SHP77 (cell line): ENCODE results near the gene IGLL1.
"Not testable (repeated sequence)": the region's sequence is repeated elsewhere in the genome, so short reads cannot be mapped to it uniquely, and the experiment has no call there.

Experiments
- DNase-seq, 2 experiments: peaks; one replicate each; lab custom pipeline; 2025; lab: John Stamatoyannopoulos, UW

Gene IGLL1

GRCh38 chr22:23562186-23562585 lies 17.9 kb downstream of the IGLL1 start:
- no peak for DNase-seq

- DNase-seq, result not testable (repeated sequence)
Observed at GRCh38 chr22:23561025-23561510, 19.0 kb downstream of the IGLL1 start.

DNA sequence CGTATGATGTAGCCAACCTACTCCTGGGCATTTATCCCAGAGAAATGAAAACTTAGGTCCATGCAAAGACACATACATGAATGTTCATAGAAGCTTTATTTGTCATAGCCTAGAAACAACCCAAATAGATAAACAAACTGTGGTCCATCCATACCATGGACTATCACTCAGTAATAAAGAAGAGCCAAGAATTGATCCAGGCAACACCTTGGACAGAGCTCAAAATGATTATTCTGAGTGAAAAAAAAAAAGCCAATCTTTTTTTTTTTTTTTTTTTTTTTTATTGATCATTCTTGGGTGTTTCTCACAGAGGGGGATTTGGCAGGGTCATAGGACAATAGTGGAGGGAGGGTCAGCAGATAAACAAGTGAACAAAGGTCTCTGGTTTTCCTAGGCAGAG lies 19.9 kb downstream of the IGLL1 start:
- DNase-seq, result not testable (repeated sequence)

DNA sequence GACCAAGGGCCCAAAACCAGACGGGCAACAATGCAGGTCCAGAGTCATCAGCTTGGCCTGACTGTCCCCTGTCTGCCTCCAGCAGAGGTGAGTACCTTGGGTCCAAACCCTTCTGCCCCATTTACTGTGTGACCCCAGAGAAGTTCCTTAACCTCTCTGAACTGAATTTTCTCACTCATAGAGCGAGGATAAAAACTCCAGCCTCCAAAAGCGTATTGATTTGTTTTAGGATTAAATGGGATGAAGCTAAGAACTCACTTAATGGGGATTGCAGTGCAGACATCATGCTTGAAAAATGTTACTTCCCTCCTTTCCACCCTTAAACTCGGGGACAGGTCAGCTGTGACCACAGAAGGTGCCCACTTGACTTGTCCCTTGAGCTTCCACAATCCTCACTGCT lies 22.6 kb downstream of the IGLL1 start:
- DNase-seq, result no peak

GRCh38 chr22:23557036-23557435 lies 23.1 kb downstream of the IGLL1 start:
- DNase-seq, result no peak

GRCh38 chr22:23556026-23556620 lies 24.0 kb downstream of the IGLL1 start:
- DNase-seq, result no peak

GRCh38 chr22:23555118-23555517 lies 25.0 kb downstream of the IGLL1 start:
- DNase-seq, result no peak

DNA sequence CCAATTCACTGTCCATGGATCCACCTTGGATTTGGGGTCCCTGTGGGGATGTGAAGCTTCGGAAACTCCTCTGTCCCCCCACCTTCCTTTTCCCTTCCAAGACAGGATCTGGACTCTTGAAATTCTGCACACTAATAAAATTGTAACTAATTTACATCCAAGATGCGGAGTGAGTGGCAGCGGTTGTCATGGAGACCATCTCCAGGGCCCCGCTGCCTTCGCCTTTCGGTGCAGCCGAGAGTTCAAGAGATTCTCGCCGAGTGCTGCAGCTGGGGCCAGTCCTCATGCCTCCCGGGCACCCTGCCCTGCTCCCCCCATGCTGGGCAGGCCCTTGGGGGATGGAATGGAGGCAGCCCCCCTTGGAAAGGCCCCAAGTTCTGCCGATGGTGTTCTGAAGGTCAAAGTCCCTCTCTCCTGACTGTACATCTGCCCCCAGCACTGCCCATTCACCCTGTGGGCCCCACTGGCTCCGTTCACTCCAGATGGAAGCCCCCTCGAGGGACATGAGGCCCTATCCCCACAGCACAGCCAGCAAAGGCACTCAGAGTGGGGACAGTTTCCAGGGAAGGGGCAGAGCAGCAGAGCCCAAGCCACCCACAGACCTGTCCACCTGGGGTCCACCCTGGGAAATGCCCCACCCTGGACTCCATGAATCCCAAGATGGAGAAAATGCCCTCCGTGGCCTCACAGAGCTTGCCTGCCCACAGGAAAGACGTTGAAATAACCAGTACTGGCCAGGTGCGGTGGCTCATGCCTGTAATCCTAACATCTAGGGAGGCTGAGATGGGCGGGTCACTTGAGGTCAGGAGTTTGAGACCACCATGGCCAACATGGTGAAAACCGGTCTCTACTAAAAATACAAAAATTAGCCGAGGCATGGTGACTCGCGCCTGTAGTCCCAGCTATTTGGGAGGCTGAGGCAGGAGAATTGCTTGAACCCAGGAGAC lies 25.9 kb downstream of the IGLL1 start:
- no peak for DNase-seq

- DNase-seq, result no peak
Observed at GRCh38 chr22:23553438-23553837, 26.7 kb downstream of the IGLL1 start.

DNA sequence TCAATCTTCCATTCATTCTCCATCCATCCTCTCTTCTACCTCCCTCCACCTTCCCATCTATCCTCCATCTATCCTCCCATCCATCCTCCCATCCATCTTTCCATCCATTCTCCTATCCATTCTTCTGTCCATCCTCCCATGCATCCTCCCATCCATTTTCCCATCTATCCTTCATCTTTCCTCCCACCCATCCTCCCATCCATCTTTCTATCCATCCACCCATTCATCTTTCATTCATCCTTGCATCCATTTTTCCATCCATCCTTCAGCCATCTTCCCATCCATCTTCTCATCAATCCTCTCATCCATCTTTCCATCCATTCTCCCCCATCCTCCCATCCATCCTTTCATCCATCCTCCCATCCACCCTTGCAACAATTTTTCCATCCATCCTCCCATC lies 27.5 kb downstream of the IGLL1 start:
- no peak for DNase-seq

DNA sequence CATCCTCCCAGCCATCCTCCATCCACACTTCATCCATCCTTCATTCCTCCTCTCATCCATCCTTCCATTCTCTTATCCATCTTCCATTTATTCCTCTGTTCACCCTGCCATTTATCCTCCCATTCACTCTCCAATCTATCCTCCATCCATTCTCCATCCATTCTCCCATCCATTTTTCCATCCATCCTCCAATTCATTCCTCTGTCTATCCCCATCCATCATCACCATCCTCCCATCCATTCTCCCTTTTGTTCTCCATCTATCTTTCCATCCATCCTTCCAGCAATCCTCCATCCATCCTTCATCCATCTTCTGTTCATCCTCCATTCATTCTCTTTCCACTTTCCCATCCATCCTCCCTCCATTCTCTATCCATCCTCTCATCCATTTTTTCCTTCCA lies 28.7 kb downstream of the IGLL1 start:
- no peak for DNase-seq

GRCh38 chr22:23550049-23550650 lies 29.9 kb downstream of the IGLL1 start:
- DNase-seq, result no peak

- no peak for DNase-seq
Observed at GRCh38 chr22:23549198-23549595, 30.9 kb downstream of the IGLL1 start.

DNA sequence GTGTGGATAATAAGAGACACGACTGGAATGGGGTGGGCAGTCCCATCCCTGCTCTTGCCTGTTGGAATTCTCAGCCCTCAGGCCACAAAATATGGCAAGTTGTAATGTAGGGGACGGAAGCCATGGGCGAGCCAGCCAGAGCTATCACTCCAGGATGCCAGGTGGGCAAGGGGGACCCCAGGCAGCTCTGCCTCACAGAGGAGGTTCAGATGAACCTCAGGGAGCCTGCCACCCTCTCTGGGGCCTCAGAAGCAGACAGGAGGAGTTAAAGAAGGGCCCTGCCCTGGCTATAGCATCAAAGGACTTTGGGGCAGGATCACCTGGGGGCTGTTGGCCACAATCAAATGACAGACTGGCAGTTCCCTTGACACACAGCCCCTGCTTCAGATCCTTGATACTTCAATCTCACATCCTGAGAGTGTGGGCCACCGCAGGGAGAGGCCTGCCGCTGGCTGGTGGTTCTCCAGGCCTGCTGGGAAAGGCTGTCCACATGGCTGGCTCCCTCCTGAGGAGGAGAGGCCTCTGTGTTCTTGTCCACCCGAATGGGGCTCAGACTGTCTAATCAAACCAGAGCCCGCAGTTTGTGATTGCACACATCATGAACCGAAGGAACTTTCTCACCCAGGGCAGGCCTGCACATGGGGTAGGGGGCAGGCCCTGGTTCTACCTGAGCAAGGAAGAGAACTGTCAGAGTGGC lies 31.4 kb downstream of the IGLL1 start:
- DNase-seq, result no peak

DNA sequence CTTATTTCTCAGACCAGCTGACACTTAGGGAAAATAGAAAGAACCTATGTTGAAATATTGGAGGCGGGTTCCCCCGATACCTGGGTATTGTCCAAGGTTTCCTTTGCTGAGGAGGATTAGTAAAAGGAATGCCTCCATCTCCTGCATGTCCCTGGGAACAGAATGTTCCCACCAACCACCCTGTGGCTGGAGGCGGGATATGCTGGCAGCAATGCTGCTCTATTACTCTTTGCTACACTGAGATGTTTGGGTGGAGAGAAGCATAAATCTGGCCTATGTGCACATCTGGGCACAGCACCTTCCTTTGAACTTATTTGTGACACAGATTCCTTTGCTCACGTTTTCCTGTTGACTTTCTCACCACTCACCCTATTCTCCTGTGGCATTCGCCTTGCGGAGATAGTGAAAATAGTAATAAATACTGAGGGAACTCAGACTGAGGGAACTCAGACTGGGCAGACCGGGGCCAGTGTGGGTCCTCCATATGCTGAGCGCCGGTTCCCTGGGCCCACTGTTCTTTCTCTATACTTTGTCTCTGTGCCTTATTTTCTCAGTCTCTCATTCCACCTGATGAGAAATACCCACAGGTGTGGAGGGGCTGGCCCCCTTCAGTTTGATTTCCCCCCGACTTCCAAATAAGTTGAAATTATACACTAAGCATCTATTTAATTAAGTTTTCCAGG lies 32.1 kb downstream of the IGLL1 start:
- no peak for DNase-seq

DNA sequence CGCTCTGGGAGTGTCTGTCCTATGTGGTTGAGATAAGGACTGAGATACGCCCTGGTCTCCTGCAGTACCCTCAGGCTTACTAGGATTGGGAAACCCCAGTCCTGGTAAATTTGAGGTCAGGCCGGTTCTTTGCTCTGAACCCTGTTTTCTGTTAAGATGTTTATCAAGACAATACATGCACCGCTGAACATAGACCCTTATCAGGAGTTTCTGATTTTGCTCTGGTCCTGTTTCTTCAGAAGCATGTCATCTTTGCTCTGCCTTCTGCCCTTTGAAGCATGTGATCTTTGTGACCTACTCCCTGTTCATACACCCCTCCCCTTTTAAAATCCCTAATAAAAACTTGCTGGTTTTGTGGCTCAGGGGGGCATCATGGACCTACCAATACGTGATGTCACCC lies 32.7 kb downstream of the IGLL1 start:
- DNase-seq, result not testable (repeated sequence)

- no peak for DNase-seq
Observed at GRCh38 chr22:23544852-23545251, 35.2 kb downstream of the IGLL1 start.

- DNase-seq, result not testable (repeated sequence)
Observed at GRCh38 chr22:23543506-23544000, 36.5 kb downstream of the IGLL1 start.

GRCh38 chr22:23542933-23543332 lies 37.2 kb downstream of the IGLL1 start:
- no peak for DNase-seq

DNA sequence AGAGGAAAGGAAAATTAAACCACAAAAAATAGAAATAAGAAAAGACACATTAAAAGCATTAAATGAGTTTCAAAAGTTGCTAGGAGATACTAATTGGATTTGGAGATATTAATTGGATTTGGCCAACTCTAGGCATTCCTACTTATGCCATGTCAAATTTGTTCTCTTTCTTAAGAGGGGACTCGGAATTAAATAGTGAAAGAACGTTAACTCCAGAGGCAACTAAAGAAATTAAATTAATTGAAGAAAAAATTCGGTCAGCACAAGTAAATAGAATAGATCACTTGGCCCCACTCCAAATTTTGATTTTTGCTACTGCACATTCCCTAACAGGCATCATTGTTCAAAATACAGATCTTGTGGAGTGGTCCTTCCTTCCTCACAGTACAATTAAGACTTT lies 37.7 kb downstream of the IGLL1 start:
- DNase-seq, result not testable (repeated sequence)

DNA sequence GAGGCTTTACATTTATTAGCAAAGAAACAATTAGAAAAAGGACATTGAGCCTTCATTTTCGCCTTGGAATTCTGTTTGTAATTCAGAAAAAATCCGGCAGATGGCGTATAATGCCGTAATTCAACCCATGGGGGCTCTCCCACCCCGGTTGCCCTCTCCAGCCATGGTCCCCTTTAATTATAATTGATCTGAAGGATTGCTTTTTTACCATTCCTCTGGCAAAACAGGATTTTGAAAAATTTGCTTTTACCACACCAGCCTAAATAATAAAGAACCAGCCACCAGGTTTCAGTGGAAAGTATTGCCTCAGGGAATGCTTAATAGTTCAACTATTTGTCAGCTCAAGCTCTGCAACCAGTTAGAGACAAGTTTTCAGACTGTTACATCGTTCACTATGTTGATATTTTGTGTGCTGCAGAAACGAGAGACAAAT lies 38.2 kb downstream of the IGLL1 start:
- not testable (repeated sequence) for DNase-seq
